GM12865 (cell line): ENCODE measurements around the gene ETFA.

Source experiments
- DNase-seq: peaks from one replicate; pipeline ENCODE4 v3.0.0; 2010; ENCODE audit warnings: low read depth
- H3K4me3 ChIP-seq: 2 replicates; pipeline ENCODE4 v1.5.1; 2011; ENCODE audit warnings: mild to moderate bottlenecking, low read depth, low read length, control low read depth
- TF ChIP-seq, protein P1 (sequence below): IDR thresholded peaks from 2 replicates; pipeline ENCODE4 v1.5.1; 2011; ENCODE audit warnings: low read length, control low read depth, low read depth, inconsistent platforms; ENCODE audit not compliant: insufficient read depth; ENCODE audit errors: missing control alignments

The ETFA gene

GRCh38 chr15:76336254-76337058 lies 25.2 kb upstream of the ETFA start, which contains the start of gene ISL2:
TSS of gene ISL2 (plus strand) at chr15:76336773. CDS start at chr15:76336884, 111 bp downstream.
- TF ChIP-seq, protein P1, sequence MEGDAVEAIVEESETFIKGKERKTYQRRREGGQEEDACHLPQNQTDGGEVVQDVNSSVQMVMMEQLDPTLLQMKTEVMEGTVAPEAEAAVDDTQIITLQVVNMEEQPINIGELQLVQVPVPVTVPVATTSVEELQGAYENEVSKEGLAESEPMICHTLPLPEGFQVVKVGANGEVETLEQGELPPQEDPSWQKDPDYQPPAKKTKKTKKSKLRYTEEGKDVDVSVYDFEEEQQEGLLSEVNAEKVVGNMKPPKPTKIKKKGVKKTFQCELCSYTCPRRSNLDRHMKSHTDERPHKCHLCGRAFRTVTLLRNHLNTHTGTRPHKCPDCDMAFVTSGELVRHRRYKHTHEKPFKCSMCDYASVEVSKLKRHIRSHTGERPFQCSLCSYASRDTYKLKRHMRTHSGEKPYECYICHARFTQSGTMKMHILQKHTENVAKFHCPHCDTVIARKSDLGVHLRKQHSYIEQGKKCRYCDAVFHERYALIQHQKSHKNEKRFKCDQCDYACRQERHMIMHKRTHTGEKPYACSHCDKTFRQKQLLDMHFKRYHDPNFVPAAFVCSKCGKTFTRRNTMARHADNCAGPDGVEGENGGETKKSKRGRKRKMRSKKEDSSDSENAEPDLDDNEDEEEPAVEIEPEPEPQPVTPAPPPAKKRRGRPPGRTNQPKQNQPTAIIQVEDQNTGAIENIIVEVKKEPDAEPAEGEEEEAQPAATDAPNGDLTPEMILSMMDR: no peak
- peak; percentile 97 for DNase-seq
- H3K4me3 ChIP-seq: peak within 1 kb of the TSS; percentile 69

- TF ChIP-seq, protein P1: no peak
- peak overlapping the region; percentile 69 for H3K4me3 ChIP-seq
- DNase-seq: peak; percentile 68
These were observed 24.3 kb upstream of the ETFA start for GRCh38 chr15:76335307-76336253.

GRCh38 chr15:76334438-76335306 lies 23.4 kb upstream of the ETFA start:
- TF ChIP-seq, protein P1: no peak
- H3K4me3 ChIP-seq: no peak overlapping the region; the same call in 1 of the 2 replicates
- no peak for DNase-seq

- DNase-seq: no peak
- no peak overlapping the region for H3K4me3 ChIP-seq
These were observed 22.6 kb upstream of the ETFA start for GRCh38 chr15:76333720-76334437.

DNA sequence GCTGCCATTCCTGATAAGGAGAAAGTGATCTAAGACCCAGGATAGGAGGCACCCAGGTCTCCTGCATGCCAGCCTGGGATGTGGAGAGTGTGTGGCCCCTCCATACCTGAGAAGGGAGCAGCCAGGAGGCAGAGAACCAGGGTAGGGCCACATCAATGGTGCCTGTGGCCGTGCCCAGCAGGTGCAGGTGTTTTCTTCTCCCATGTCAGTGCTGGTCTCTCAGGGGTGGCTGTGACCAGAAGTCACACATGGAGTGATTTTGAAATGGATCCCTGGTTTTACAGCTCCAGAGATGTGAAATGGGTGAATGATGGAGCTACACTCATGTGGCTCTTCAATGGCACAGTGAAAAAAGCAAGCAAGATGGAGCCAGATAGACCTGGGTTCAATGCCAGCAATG lies 22.0 kb upstream of the ETFA start:
- no peak overlapping the region for H3K4me3 ChIP-seq
- TF ChIP-seq, protein P1: no peak
- DNase-seq: no peak

More at GRCh38 chr15:76333720-76334437, 22.6 kb upstream of the ETFA start:
- TF ChIP-seq, protein P1: peak; percentile 37

GRCh38 chr15:76332796-76333195 lies 21.5 kb upstream of the ETFA start:
- TF ChIP-seq, protein P1: no peak
- H3K4me3 ChIP-seq: no peak overlapping the region

More at GRCh38 chr15:76332796-76333195, 21.5 kb upstream of the ETFA start:
- no peak for DNase-seq
